AG04449 (cell line): Measurements from ENCODE around the gene TEKTIP1.

Experiments used
- CTCF ChIA-PET: fragments of 350-600 bp; formaldehyde crosslinking; extraction: SDS; loops from one replicate; lab custom pipeline; 2021; ENCODE audit warnings: antibody characterized with exemption; lab: Yijun Ruan, JAX
- POLR2A ChIA-PET: fragments of 400-600, 350-600 bp; formaldehyde crosslinking; extraction: SDS; loops from one replicate; lab custom pipeline; 2020; ENCODE audit warnings: antibody characterized with exemption, inconsistent platforms; lab: Yijun Ruan, JAX
- DNase-seq: peaks from one replicate; pipeline ENCODE4 v3.0.0-alpha.2; 2010; ENCODE audit warnings: low read depth, low spot score
- H3K4me3 ChIP-seq: 2 replicates; pipeline ENCODE4 v1.5.1; 2011; ENCODE audit warnings: low read depth, mild to moderate bottlenecking, control low read depth, low read length
- CTCF ChIP-seq: IDR thresholded peaks from one replicate; pipeline ENCODE4 v1.5.1; 2011; ENCODE audit warnings: mild to moderate bottlenecking, moderate library complexity, low read length, control low read depth, inconsistent platforms; ENCODE audit not compliant: insufficient read depth; ENCODE audit errors: missing control alignments

TEKTIP1 gene

GRCh38 chr19:3531716-3532115, 7.3 kb upstream of the TEKTIP1 start:
- TF ChIP-seq CTCF: no peak
- no peak for DNase-seq
- ChIA-PET CTCF (interaction anchor here (2.4 kb wide), 1 partner anchor 13 kb away, joined by 15 read pairs; no protein-coding TSS in a partner anchor), POLR2A (no interaction called here)
- no peak overlapping the region for H3K4me3 ChIP-seq

GRCh38 chr19:3532154-3532786, 6.7 kb upstream of the TEKTIP1 start:
- ChIA-PET POLR2A (no interaction called here), CTCF (interaction anchor here (1.4 to 2.4 kb wide), 3 partner anchors 12 to 16 kb away, joined by 3 to 15 read pairs (median 4); no protein-coding TSS in a partner anchor)
- TF ChIP-seq CTCF: no peak
- H3K4me3 ChIP-seq: no peak overlapping the region
- no peak for DNase-seq

GRCh38 chr19:3533033-3533432, 5.9 kb upstream of the TEKTIP1 start:
- CTCF ChIA-PET: interaction anchor here (0.9 to 2.4 kb wide), 4 partner anchors 12 to 17 kb away, joined by 3 to 15 read pairs (median 4); no protein-coding TSS in a partner anchor
- TF ChIP-seq CTCF: no peak
- POLR2A ChIA-PET: no interaction called here
- H3K4me3 ChIP-seq: no peak overlapping the region
- DNase-seq: no peak

- no peak for TF ChIP-seq CTCF
- POLR2A ChIA-PET: no interaction called here
- CTCF ChIA-PET: interaction anchor here (0.9 to 1.6 kb wide), 3 partner anchors 11 to 18 kb away, joined by 3 to 4 read pairs (median 3); no protein-coding TSS in a partner anchor
- H3K4me3 ChIP-seq: no peak overlapping the region
- DNase-seq: no peak
Measured at GRCh38 chr19:3533563-3534216, 5.3 kb upstream of the TEKTIP1 start.

- POLR2A ChIA-PET: no interaction called here
- no peak for DNase-seq
- no peak for TF ChIP-seq CTCF
- CTCF ChIA-PET: no interaction called here
- H3K4me3 ChIP-seq: no peak overlapping the region
Measured at GRCh38 chr19:3534375-3535234, 4.4 kb upstream of the TEKTIP1 start.
